HL-60 (cell line): ENCODE measurements around the gene RASGEF1B.
A peak's percentile ranks its signal among the peaks of the same experiment; 100 is the strongest.

Experiments
- DNase-seq, 2 experiments: peaks; one replicate each; pipeline ENCODE4 v3.0.0-alpha.2; 2010 to 2020; ENCODE audit warnings: low read depth in 1 of 2, low spot score in 1 of 2
- H3K27ac ChIP-seq: fragments of 250-450 bp; sonication (Bioruptor Pico); replicated peaks from 2 replicates; pipeline ENCODE4 v1.5.1; 2020; ENCODE audit warnings: mild to moderate bottlenecking, moderate library complexity
- H3K27me3 ChIP-seq: fragments of 250-450 bp; sonication (Bioruptor Pico); 2 replicates; pipeline ENCODE4 v1.5.1; 2021; ENCODE audit warnings: mild to moderate bottlenecking, moderate library complexity; ENCODE audit not compliant: insufficient read depth, poor library complexity, severe bottlenecking
- H3K4me3 ChIP-seq: replicated peaks from 2 replicates; pipeline ENCODE4 v1.5.1; 2011; ENCODE audit warnings: mild to moderate bottlenecking, control low read depth, low read length; ENCODE audit not compliant: insufficient read depth
- CTCF ChIP-seq: IDR thresholded peaks from one replicate; pipeline ENCODE4 v1.5.1; 2011; ENCODE audit warnings: low read length, control low read depth, inconsistent platforms; ENCODE audit not compliant: insufficient read depth
- GABPA ChIP-seq: IDR thresholded peaks from 2 replicates; pipeline ENCODE4 v1.6.1; 2012; ENCODE audit warnings: low read depth
- POLR2AphosphoS5 ChIP-seq: IDR thresholded peaks from 2 replicates; pipeline ENCODE4 v1.6.1; 2012; ENCODE audit warnings: low read depth
- SPI1 ChIP-seq: IDR thresholded peaks from 2 replicates; pipeline ENCODE4 v1.6.1; 2012; ENCODE audit warnings: low read depth, mild to moderate bottlenecking, borderline replicate concordance
- long read RNA-seq: library from polyadenylated mRNA; unstranded; transcript quantifications from one replicate; pipeline ENCODE4 v2.0.0, GENCODE V29; 2020
- TF ChIP-seq, protein P1 (sequence below): IDR thresholded peaks from 2 replicates; pipeline ENCODE4 v1.6.1; 2012; ENCODE audit warnings: low read depth; ENCODE audit not compliant: insufficient replicate concordance

RASGEF1B gene
- long read RNA-seq, partial matches to known transcripts, result 0 of 2 reads
- long read RNA-seq, other reads (novel, unspliced or antisense), result 2 of 2 reads

DNA sequence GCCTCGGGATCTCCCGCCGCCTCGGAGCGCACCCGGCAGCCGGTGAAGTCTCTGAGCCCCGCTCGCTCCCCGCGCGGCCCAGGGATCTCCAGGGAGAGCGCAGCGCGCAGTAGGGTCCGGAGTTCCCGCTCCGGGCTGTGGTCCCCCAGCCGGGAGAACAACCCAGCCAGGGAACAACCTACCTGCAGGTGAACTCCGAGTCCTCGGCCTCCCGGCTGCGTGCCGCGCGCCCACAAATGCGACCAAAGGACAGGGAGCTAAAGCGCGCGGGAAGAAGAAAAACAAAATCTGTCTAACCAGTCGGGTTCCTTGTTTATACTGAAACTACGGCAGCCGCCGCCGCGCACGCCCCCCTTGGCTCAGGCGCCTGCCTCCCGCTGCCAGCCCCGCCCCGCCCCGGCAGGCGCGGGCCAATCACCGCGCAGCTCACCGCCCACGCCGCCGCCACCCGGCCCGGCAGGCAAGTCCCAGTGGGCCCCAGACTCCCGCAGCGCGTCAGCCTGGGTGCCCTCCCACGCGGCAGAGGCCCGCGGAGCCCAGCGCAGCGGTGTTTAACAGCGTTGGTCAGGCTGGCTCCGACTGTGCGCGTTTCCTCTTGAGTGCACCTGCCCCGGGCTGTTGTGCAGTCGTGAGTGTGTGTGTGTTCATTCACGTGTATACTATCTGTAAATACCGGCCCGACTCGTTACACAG is at the start of gene RASGEF1B:
RASGEF1B (minus strand) TSS at position 320 of the 693 bp plus-strand sequence. CDS start 12,399 bp downstream, outside the sequence.
- Histone ChIP-seq H3K4me3 (peak within 1 kb of the TSS; percentile 63), H3K27ac (peak within 1 kb of the TSS; percentile 48)
- peak; percentile 51 to 74 for DNase-seq

DNA sequence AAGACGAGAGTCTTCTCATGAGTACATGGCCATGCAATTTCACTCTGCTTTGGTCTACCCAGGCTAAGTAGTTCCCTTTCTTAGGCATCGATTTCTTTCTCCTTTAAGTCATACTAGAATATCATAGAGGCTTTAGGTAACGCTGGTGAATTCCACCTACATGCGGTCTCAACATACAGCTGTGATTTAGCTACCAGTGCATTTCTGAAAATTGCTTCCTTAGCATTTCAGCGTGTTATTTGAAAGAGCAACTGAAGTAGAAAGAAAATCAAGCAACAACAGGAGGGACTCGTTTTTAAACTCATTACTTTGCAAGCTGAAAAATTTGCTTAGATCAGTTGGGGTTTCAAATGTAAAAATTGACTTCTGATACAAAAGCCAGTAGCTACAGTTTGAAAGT is 48.1 kb upstream of the RASGEF1B start:
- no peak overlapping the region for H3K27ac ChIP-seq
- TF ChIP-seq, protein P1, sequence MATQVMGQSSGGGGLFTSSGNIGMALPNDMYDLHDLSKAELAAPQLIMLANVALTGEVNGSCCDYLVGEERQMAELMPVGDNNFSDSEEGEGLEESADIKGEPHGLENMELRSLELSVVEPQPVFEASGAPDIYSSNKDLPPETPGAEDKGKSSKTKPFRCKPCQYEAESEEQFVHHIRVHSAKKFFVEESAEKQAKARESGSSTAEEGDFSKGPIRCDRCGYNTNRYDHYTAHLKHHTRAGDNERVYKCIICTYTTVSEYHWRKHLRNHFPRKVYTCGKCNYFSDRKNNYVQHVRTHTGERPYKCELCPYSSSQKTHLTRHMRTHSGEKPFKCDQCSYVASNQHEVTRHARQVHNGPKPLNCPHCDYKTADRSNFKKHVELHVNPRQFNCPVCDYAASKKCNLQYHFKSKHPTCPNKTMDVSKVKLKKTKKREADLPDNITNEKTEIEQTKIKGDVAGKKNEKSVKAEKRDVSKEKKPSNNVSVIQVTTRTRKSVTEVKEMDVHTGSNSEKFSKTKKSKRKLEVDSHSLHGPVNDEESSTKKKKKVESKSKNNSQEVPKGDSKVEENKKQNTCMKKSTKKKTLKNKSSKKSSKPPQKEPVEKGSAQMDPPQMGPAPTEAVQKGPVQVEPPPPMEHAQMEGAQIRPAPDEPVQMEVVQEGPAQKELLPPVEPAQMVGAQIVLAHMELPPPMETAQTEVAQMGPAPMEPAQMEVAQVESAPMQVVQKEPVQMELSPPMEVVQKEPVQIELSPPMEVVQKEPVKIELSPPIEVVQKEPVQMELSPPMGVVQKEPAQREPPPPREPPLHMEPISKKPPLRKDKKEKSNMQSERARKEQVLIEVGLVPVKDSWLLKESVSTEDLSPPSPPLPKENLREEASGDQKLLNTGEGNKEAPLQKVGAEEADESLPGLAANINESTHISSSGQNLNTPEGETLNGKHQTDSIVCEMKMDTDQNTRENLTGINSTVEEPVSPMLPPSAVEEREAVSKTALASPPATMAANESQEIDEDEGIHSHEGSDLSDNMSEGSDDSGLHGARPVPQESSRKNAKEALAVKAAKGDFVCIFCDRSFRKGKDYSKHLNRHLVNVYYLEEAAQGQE, result no peak
- TF ChIP-seq CTCF (no peak), SPI1 (no peak), POLR2AphosphoS5 (no peak), GABPA (no peak)
- no peak for DNase-seq
- H3K27me3 ChIP-seq, result no peaks in the 10 kb centered on the region
- H3K4me3 ChIP-seq, result no peak overlapping the region

More for the DNA sequence above, at the start of gene RASGEF1B:
- TF ChIP-seq CTCF (no peak), POLR2AphosphoS5 (peak; percentile 27; the same call in 1 of the 2 replicates), SPI1 (no peak)
- H3K27me3 ChIP-seq, result peaks cover 8% of the 10 kb centered on the region

DNA sequence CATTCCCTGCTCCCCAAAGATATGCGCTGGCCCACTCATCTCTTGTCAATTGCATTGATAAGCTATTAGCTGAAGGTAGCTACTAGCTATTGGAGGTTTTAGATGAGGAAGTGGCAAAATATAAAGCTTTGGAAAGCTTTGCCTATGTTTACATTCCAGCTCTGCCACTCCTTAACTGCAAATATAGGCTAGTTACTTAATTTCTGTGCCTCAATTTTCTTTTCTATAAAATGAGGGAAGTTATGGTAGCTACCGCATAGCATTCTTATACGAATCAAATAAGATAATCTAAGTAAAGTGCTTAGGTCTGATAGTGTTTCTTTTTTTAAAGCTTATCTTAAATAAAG is 47.7 kb upstream of the RASGEF1B start:
- TF ChIP-seq, protein P1, result no peak
- TF ChIP-seq CTCF (no peak), SPI1 (no peak), POLR2AphosphoS5 (no peak), GABPA (no peak)

More for the DNA sequence above, 47.7 kb upstream of the RASGEF1B start:
- no peak for DNase-seq
- no peak overlapping the region for H3K27ac ChIP-seq
- no peaks in the 10 kb centered on the region for H3K27me3 ChIP-seq
- H3K4me3 ChIP-seq, result no peak overlapping the region
